Measurements from ENCODE around the gene DNM2. TPM values are rescaled to one million over a fixed set of nuclear protein-coding genes. Genes with fewer than 3 reads are reported as not detected.

The DNM2 gene
- total RNA-seq, 1 donor from 2014 or later = 227 TPM

GRCh38 chr19:10691178-10691881 is 26.5 kb upstream of the DNM2 start:
- Mint-ChIP-seq H3K27me3 (ENCODE audit: unreplicated experiment) (peaks cover 16% of the 10 kb centered on the region), H3K36me3 (ENCODE audit: unreplicated experiment) (peaks cover 4% of the 10 kb centered on the region), H3K4me3 (ENCODE audit: unreplicated experiment) (no peak overlapping the region), H3K4me1 (ENCODE audit: low read depth, unreplicated experiment) (peaks cover 7% of the 10 kb centered on the region), H3K9me3 (ENCODE audit: unreplicated experiment) (peaks cover 25% of the 10 kb centered on the region), H3K27ac (ENCODE audit: unreplicated experiment) (no peak overlapping the region)
- TF ChIP-seq CTCF (IDR thresholded peaks at IDR 0.05; ENCODE audit: partially characterized antibody, unreplicated experiment) = no peak
- no peak for DNase-seq

- no peak for DNase-seq
- peaks cover 16% of the 10 kb centered on the region for H3K27me3 Mint-ChIP-seq (ENCODE audit: unreplicated experiment)
- peaks cover 4% of the 10 kb centered on the region for H3K36me3 Mint-ChIP-seq (ENCODE audit: unreplicated experiment)
- TF ChIP-seq CTCF (IDR thresholded peaks at IDR 0.05; ENCODE audit: partially characterized antibody, unreplicated experiment) = no peak
- H3K27ac Mint-ChIP-seq (ENCODE audit: unreplicated experiment) = no peak overlapping the region
- peaks cover 8% of the 10 kb centered on the region for H3K4me1 Mint-ChIP-seq (ENCODE audit: low read depth, unreplicated experiment)
- H3K9me3 Mint-ChIP-seq (ENCODE audit: unreplicated experiment) = peaks cover 25% of the 10 kb centered on the region
- H3K4me3 Mint-ChIP-seq (ENCODE audit: unreplicated experiment) = no peak overlapping the region
Observed at GRCh38 chr19:10691883-10692282, 26.0 kb upstream of the DNM2 start.

- H3K27me3 Mint-ChIP-seq (ENCODE audit: unreplicated experiment) = peaks cover 16% of the 10 kb centered on the region
- H3K9me3 Mint-ChIP-seq (ENCODE audit: unreplicated experiment) = peaks cover 21% of the 10 kb centered on the region
- H3K4me1 Mint-ChIP-seq (ENCODE audit: low read depth, unreplicated experiment) = peaks cover 8% of the 10 kb centered on the region
- peaks cover 4% of the 10 kb centered on the region for H3K36me3 Mint-ChIP-seq (ENCODE audit: unreplicated experiment)
- no peak for DNase-seq
- H3K4me3 Mint-ChIP-seq (ENCODE audit: unreplicated experiment) = no peak overlapping the region
- H3K27ac Mint-ChIP-seq (ENCODE audit: unreplicated experiment) = no peak overlapping the region
- TF ChIP-seq CTCF (IDR thresholded peaks at IDR 0.05; ENCODE audit: partially characterized antibody, unreplicated experiment) = no peak
Observed at GRCh38 chr19:10692673-10693264, 25.1 kb upstream of the DNM2 start.

GRCh38 chr19:10694706-10695307 is 23.1 kb upstream of the DNM2 start:
- Mint-ChIP-seq H3K4me1 (ENCODE audit: low read depth, unreplicated experiment) (peaks cover 8% of the 10 kb centered on the region), H3K27ac (ENCODE audit: unreplicated experiment) (peak overlapping the region; percentile 33), H3K27me3 (ENCODE audit: unreplicated experiment) (peaks cover 16% of the 10 kb centered on the region), H3K36me3 (ENCODE audit: unreplicated experiment) (peaks cover 4% of the 10 kb centered on the region), H3K4me3 (ENCODE audit: unreplicated experiment) (peak overlapping the region; percentile 34), H3K9me3 (ENCODE audit: unreplicated experiment) (peaks cover 19% of the 10 kb centered on the region)
- no peak for TF ChIP-seq CTCF (IDR thresholded peaks at IDR 0.05; ENCODE audit: partially characterized antibody, unreplicated experiment)
- no peak for DNase-seq
